Right lung (tissue), 10 donors: Measurements from ENCODE around the gene CFAP20. TPM values are rescaled to one million over a fixed set of nuclear protein-coding genes. Genes with fewer than 3 reads are reported as not detected.

ENCODE experiments used
- DNase-seq, 2 donors: peaks; one replicate each; pipeline ENCODE4 v3.0.0-alpha.2; 2013
- long read RNA-seq, 8 donors: transcript quantifications; one replicate each; lab custom pipeline, GENCODE V29; 2026
- polyA plus RNA-seq, 5 donors: library from polyadenylated mRNA; unstranded; fragments of 120-200 nt; gene quantifications; one replicate each; pipeline versions ENCODE4 v1.2.1 to v1.2.3, GENCODE V29; 2013; ENCODE audit warnings: inconsistent platforms in 1 of 5, low replicate concordance in 1 of 5; ENCODE audit not compliant: insufficient read length in 5 of 5, insufficient read depth in 1 of 5

Gene CFAP20
- polyA plus RNA-seq: 10 to 100 TPM; 73.4 to 88.9 (median 77.0) TPM
- long read RNA-seq, donor 1, transcript CFAP20-201 (6 exons, 1,354 nt): major isoform, 44 of 70 reads
- long read RNA-seq, donor 1, transcript CFAP20-204 (3 exons, 481 nt): minor isoform, 6 of 70 reads
- long read RNA-seq, donor 1, partial matches to known transcripts: 12 of 70 reads
- long read RNA-seq, donor 1, other reads (novel, unspliced or antisense): 0 of 70 reads
- long read RNA-seq, donor 2, transcript CFAP20-201 (6 exons, 1,354 nt): major isoform, 20 of 33 reads
- long read RNA-seq, donor 2, partial matches to known transcripts: 11 of 33 reads
- long read RNA-seq, donor 2, other reads (novel, unspliced or antisense): 0 of 33 reads
- long read RNA-seq, donor 3, transcript CFAP20-204 (3 exons, 481 nt): minor isoform, 9 of 57 reads
- long read RNA-seq, donor 3, transcript CFAP20-201 (6 exons, 1,354 nt): major isoform, 30 of 57 reads
- long read RNA-seq, donor 3, partial matches to known transcripts: 16 of 57 reads
- long read RNA-seq, donor 3, other reads (novel, unspliced or antisense): 0 of 57 reads
- long read RNA-seq, donor 4, transcript CFAP20-201 (6 exons, 1,354 nt): major isoform, 15 of 31 reads
- long read RNA-seq, donor 4, partial matches to known transcripts: 12 of 31 reads
- long read RNA-seq, donor 4, other reads (novel, unspliced or antisense): 0 of 31 reads
- long read RNA-seq, donor 5, transcript CFAP20-204 (3 exons, 481 nt): minor isoform, 11 of 95 reads
- long read RNA-seq, donor 5, transcript CFAP20-201 (6 exons, 1,354 nt): major isoform, 48 of 95 reads
- long read RNA-seq, donor 5, partial matches to known transcripts: 31 of 95 reads
- long read RNA-seq, donor 5, other reads (novel, unspliced or antisense): 0 of 95 reads
- long read RNA-seq, donor 6, transcript CFAP20-201 (6 exons, 1,354 nt): major isoform, 42 of 58 reads
- long read RNA-seq, donor 6, partial matches to known transcripts: 12 of 58 reads
- long read RNA-seq, donor 6, other reads (novel, unspliced or antisense): 0 of 58 reads
- long read RNA-seq, donor 7, transcript CFAP20-201 (6 exons, 1,354 nt): major isoform, 31 of 36 reads
- long read RNA-seq, donor 7, partial matches to known transcripts: 0 of 36 reads
- long read RNA-seq, donor 7, other reads (novel, unspliced or antisense): 0 of 36 reads
- long read RNA-seq, donor 8, transcript CFAP20-201 (6 exons, 1,354 nt): major isoform, 13 of 28 reads
- long read RNA-seq, donor 8, partial matches to known transcripts: 11 of 28 reads
- long read RNA-seq, donor 8, other reads (novel, unspliced or antisense): 0 of 28 reads

GRCh38 chr16:58129097-58129936, at the start of gene CFAP20:
CFAP20 (minus strand) TSS chr16:58129381; CDS start chr16:58129115, 266 bp downstream.
- DNase-seq: peak; percentile 98 to 99

GRCh38 chr16:58177353-58177710, 48.2 kb upstream of the CFAP20 start:
- no peak for DNase-seq

GRCh38 chr16:58176608-58177352, 47.6 kb upstream of the CFAP20 start:
- DNase-seq: no peak

GRCh38 chr16:58170223-58170622, 41.0 kb upstream of the CFAP20 start:
- no peak for DNase-seq

- no peak for DNase-seq
Observed at GRCh38 chr16:58160855-58161254, 31.7 kb upstream of the CFAP20 start.

GRCh38 chr16:58158725-58159124, 29.5 kb upstream of the CFAP20 start:
- no peak for DNase-seq

GRCh38 chr16:58157951-58158540, 28.9 kb upstream of the CFAP20 start:
- DNase-seq: no peak

GRCh38 chr16:58157239-58157638, 28.1 kb upstream of the CFAP20 start:
- no peak for DNase-seq

- DNase-seq: no peak
Observed at GRCh38 chr16:58155839-58156238, 26.7 kb upstream of the CFAP20 start.

- DNase-seq: no peak
Observed at GRCh38 chr16:58154345-58154744, 25.2 kb upstream of the CFAP20 start.

- no peak for DNase-seq
Observed at GRCh38 chr16:58152246-58152868, 23.2 kb upstream of the CFAP20 start.

- DNase-seq: no peak
Observed at GRCh38 chr16:58148526-58148925, 19.3 kb upstream of the CFAP20 start.

GRCh38 chr16:58148099-58148498, 18.9 kb upstream of the CFAP20 start:
- DNase-seq: no peak

GRCh38 chr16:58138852-58139251, 9.7 kb upstream of the CFAP20 start:
- DNase-seq: no peak

GRCh38 chr16:58137581-58137980, 8.4 kb upstream of the CFAP20 start:
- DNase-seq: no peak

- no peak for DNase-seq
Observed at GRCh38 chr16:58128711-58129096, 477 bp downstream of the CFAP20 start.

GRCh38 chr16:58128181-58128631, 975 bp downstream of the CFAP20 start:
- DNase-seq: no peak

- DNase-seq: no peak
Observed at GRCh38 chr16:58127634-58128033, 1.5 kb downstream of the CFAP20 start.

GRCh38 chr16:58127033-58127556, 2.1 kb downstream of the CFAP20 start:
- DNase-seq: peak in 1 of 2 donors; percentile 68
